Subcutaneous adipose tissue (tissue), 4 donors: ENCODE measurements around the gene DPYD. TPM values are rescaled to one million over a fixed set of nuclear protein-coding genes. Genes with fewer than 3 reads are reported as not detected.

Experiments
- CTCF ChIP-seq: fragments of 450-650 bp; IDR thresholded peaks from one replicate; pipeline ENCODE4 v1.5.1; 2016; ENCODE audit warnings: low read depth, mild to moderate bottlenecking, control low read depth, antibody characterized with exemption, moderate library complexity
- total RNA-seq, 4 donors: library from RNA; depleted of rRNA; stranded (reverse); fragments of >200 nt; gene quantifications; one replicate each; pipeline ENCODE4 v1.1.0, GENCODE V29; 2016

DPYD gene
- total RNA-seq, 4 donors from 2014 or later, result 47.1 to 100 (median 68.0) TPM

GRCh38 chr1:97159342-97159741 is 761.5 kb downstream of the DPYD start:
- no peak for TF ChIP-seq CTCF

GRCh38 chr1:97158691-97159096 is 762.1 kb downstream of the DPYD start:
- no peak for TF ChIP-seq CTCF

GRCh38 chr1:97157991-97158390 is 762.8 kb downstream of the DPYD start:
- TF ChIP-seq CTCF, result no peak

- TF ChIP-seq CTCF, result no peak
Measured at GRCh38 chr1:97151651-97152050, 769.2 kb downstream of the DPYD start.

GRCh38 chr1:97145321-97145956 is 775.4 kb downstream of the DPYD start:
- no peak for TF ChIP-seq CTCF

- no peak for TF ChIP-seq CTCF
Measured at GRCh38 chr1:97144527-97144926, 776.3 kb downstream of the DPYD start.

- TF ChIP-seq CTCF, result no peak
Measured at GRCh38 chr1:97143236-97143882, 777.5 kb downstream of the DPYD start.
